H9 (cell line): Measurements from ENCODE around the gene CPSF2. TPM values are rescaled to one million over a fixed set of nuclear protein-coding genes. Genes with fewer than 3 reads are reported as not detected.

Source experiments
- DNase-seq: peaks from one replicate; pipeline ENCODE4 v3.0.0-alpha.2; 2017
- H2AFZ ChIP-seq: one replicate; pipeline ENCODE4 v1.6.1; 2013; ENCODE audit warnings: mild to moderate bottlenecking, low read length, control low read depth, moderate library complexity
- H2AK5ac ChIP-seq: 2 replicates; pipeline ENCODE4 v1.6.1; 2013; ENCODE audit warnings: low read length, control low read depth, mixed read lengths; ENCODE audit not compliant: insufficient read length
- H2BK120ac ChIP-seq: one replicate; pipeline ENCODE4 v1.6.1; 2013; ENCODE audit warnings: low read depth, mild to moderate bottlenecking, low read length, control low read depth, inconsistent platforms; ENCODE audit not compliant: poor library complexity, severe bottlenecking
- H2BK12ac ChIP-seq: 2 replicates; pipeline ENCODE4 v1.6.1; 2013; ENCODE audit warnings: low read length, control low read depth, mixed read lengths, low read depth; ENCODE audit not compliant: insufficient read length
- H2BK15ac ChIP-seq: 2 replicates; pipeline ENCODE4 v1.6.1; 2013; ENCODE audit warnings: low read depth, low read length, control low read depth
- H2BK20ac ChIP-seq: one replicate; pipeline ENCODE4 v1.6.1; 2013; ENCODE audit warnings: low read depth, mild to moderate bottlenecking, low read length, control low read depth, inconsistent platforms; ENCODE audit not compliant: poor library complexity, severe bottlenecking
- H2BK5ac ChIP-seq: 2 replicates; pipeline ENCODE4 v1.6.1; 2013; ENCODE audit warnings: low read length, control low read depth, mixed read lengths; ENCODE audit not compliant: insufficient read length
- H3K14ac ChIP-seq: 2 replicates; pipeline ENCODE4 v1.6.1; 2013; ENCODE audit warnings: low read length, control low read depth; ENCODE audit not compliant: insufficient read depth
- H3K18ac ChIP-seq: 2 replicates; pipeline ENCODE4 v1.6.1; 2013; ENCODE audit warnings: low read depth, mild to moderate bottlenecking, mixed read lengths, low read length, control low read depth; ENCODE audit not compliant: insufficient read length
- H3K23ac ChIP-seq: 2 replicates; pipeline ENCODE4 v1.6.1; 2013; ENCODE audit warnings: low read length, control low read depth, mixed read lengths, low read depth; ENCODE audit not compliant: insufficient read length
- H3K23me2 ChIP-seq: 2 replicates; pipeline ENCODE4 v1.6.1; 2013; ENCODE audit warnings: low read depth, mild to moderate bottlenecking, mixed read lengths, low read length, control low read depth; ENCODE audit not compliant: insufficient read length, poor library complexity, severe bottlenecking
- H3K27ac ChIP-seq: 2 replicates; pipeline ENCODE4 v1.5.1; 2013; ENCODE audit warnings: low read length, control low read depth, mixed read lengths, low read depth; ENCODE audit not compliant: insufficient read length
- H3K27me3 ChIP-seq: 2 replicates; pipeline ENCODE4 v1.6.1; 2013; ENCODE audit warnings: low read length, control low read depth, inconsistent platforms; ENCODE audit not compliant: insufficient read depth
- H3K4ac ChIP-seq: 2 replicates; pipeline ENCODE4 v1.6.1; 2013; ENCODE audit warnings: low read depth, mild to moderate bottlenecking, control low read depth, inconsistent platforms, low read length, moderate library complexity
- H3K4me1 ChIP-seq: 2 replicates; pipeline ENCODE4 v1.6.1; 2013; ENCODE audit warnings: low read length, control low read depth, inconsistent platforms; ENCODE audit not compliant: insufficient read depth
- H3K4me2 ChIP-seq: 2 replicates; pipeline ENCODE4 v1.6.1; 2013; ENCODE audit warnings: low read length, control low read depth, mixed read lengths; ENCODE audit not compliant: insufficient read length, insufficient read depth
- H3K56ac ChIP-seq: 2 replicates; pipeline ENCODE4 v1.6.1; 2013; ENCODE audit warnings: low read depth, mild to moderate bottlenecking, mixed read lengths, low read length, control low read depth; ENCODE audit not compliant: insufficient read length
- H3K79me1 ChIP-seq: 2 replicates; pipeline ENCODE4 v1.6.1; 2013; ENCODE audit warnings: low read depth, mild to moderate bottlenecking, moderate library complexity, low read length, control low read depth, inconsistent platforms; ENCODE audit not compliant: insufficient read depth, poor library complexity, severe bottlenecking
- H3K79me2 ChIP-seq: 2 replicates; pipeline ENCODE4 v1.6.1; 2013; ENCODE audit warnings: low read length, control low read depth, inconsistent platforms; ENCODE audit not compliant: insufficient read depth
- H3K9ac ChIP-seq: 2 replicates; pipeline ENCODE4 v1.6.1; 2013; ENCODE audit warnings: low read length, control low read depth, mixed read lengths; ENCODE audit not compliant: insufficient read length; ENCODE audit errors: extremely low read depth
- H3K9me3 ChIP-seq: one replicate; pipeline ENCODE4 v1.6.1; 2013; ENCODE audit warnings: low read depth, low read length, inconsistent platforms; ENCODE audit not compliant: control insufficient read depth
- H3T11ph ChIP-seq: one replicate; pipeline ENCODE4 v1.6.1; 2013; ENCODE audit warnings: mild to moderate bottlenecking, low read length, control low read depth, inconsistent platforms
- H4K20me1 ChIP-seq: one replicate; pipeline ENCODE4 v1.6.1; 2013; ENCODE audit not compliant: control insufficient read depth, insufficient read length, insufficient read depth
- H4K5ac ChIP-seq: 2 replicates; pipeline ENCODE4 v1.6.1; 2013; ENCODE audit warnings: low read depth, mild to moderate bottlenecking, mixed read lengths, low read length, control low read depth; ENCODE audit not compliant: insufficient read length
- H4K8ac ChIP-seq: replicated peaks from 2 replicates; pipeline ENCODE4 v1.6.1; 2013; ENCODE audit warnings: low read length, control low read depth, mixed read lengths, low read depth; ENCODE audit not compliant: insufficient read length
- H4K91ac ChIP-seq: 2 replicates; pipeline ENCODE4 v1.6.1; 2013; ENCODE audit warnings: low read depth, mild to moderate bottlenecking, moderate library complexity, mixed read lengths, low read length, control low read depth; ENCODE audit not compliant: insufficient read length
- H3K27ac Mint-ChIP-seq, 3 experiments: 2 replicates in 2 of 3; 3 replicates in 1 of 3; pipeline ENCODE4 v1.8.0; 2020 to 2021; ENCODE audit warnings: mixed read lengths in 3 of 3, mild to moderate bottlenecking in 1 of 3, moderate library complexity in 1 of 3
- H3K27me3 Mint-ChIP-seq: 2 replicates; pipeline ENCODE4 v1.8.0; 2021; ENCODE audit warnings: low read depth, mild to moderate bottlenecking, moderate library complexity, mixed read lengths
- H3K36me3 Mint-ChIP-seq, 3 experiments: 2 replicates in 2 of 3; 3 replicates in 1 of 3; pipeline ENCODE4 v1.8.0; 2020 to 2021; ENCODE audit warnings: low read depth in 3 of 3, mixed read lengths in 3 of 3; ENCODE audit not compliant: insufficient read depth in 1 of 3
- H3K4me1 Mint-ChIP-seq, 2 experiments: 2 replicates each; pipeline ENCODE4 v1.8.0; 2020; ENCODE audit warnings: mixed read lengths in 2 of 2
- H3K4me3 Mint-ChIP-seq, 2 experiments: 2 replicates in 1 of 2; 3 replicates in 1 of 2; pipeline ENCODE4 v1.8.0; 2020 to 2021; ENCODE audit warnings: mild to moderate bottlenecking in 2 of 2, mixed read lengths in 2 of 2, moderate library complexity in 1 of 2
- H3K9me3 Mint-ChIP-seq, 2 experiments: 2 replicates in 1 of 2; 3 replicates in 1 of 2; pipeline ENCODE4 v1.8.0; 2020; ENCODE audit warnings: mild to moderate bottlenecking in 2 of 2, mixed read lengths in 2 of 2, moderate library complexity in 1 of 2
- CTCF ChIP-seq: fragments of 200-600 bp; sonication (generic); conservative IDR thresholded peaks from 3 replicates; pipeline ENCODE4 v1.8.0; 2021; ENCODE audit warnings: antibody characterized with exemption, mild to moderate bottlenecking
- WGBS: extraction: QIAGEN DNeasy Blood & Tissue Kit; methylation state at CpG from one replicate; pipeline ENCODE4 v1.1.7; 2013; ENCODE audit warnings: missing lambda C conversion rate, low lambda C conversion rate, mixed read lengths; ENCODE audit not compliant: insufficient read length; ENCODE audit errors: extremely low coverage; 5-methylcytosine and 5-hydroxymethylcytosine counted together
- total RNA-seq: library from RNA; stranded (reverse); gene quantifications from 2 replicates; pipeline ENCODE4 v1.2.1, GENCODE V29; 2021

The CPSF2 gene
- total RNA-seq, 1 experiment from 2014 or later: 108 TPM

GRCh38 chr14:92088494-92088893 is 33.3 kb upstream of the CPSF2 start:
- DNase-seq: no peak
- no peaks in the 10 kb centered on the region for H3K4me1 Mint-ChIP-seq
- no peaks in the 10 kb centered on the region for H3K79me1 ChIP-seq
- H4K91ac ChIP-seq: no peak overlapping the region
- H3K27me3 Mint-ChIP-seq: no peaks in the 10 kb centered on the region
- H2BK12ac ChIP-seq: no peak overlapping the region
- TF ChIP-seq CTCF: no peak
- no peak overlapping the region for H2AFZ ChIP-seq
- H2BK20ac ChIP-seq: no peak overlapping the region
- no peak overlapping the region for H3K4me3 Mint-ChIP-seq
- no peaks in the 10 kb centered on the region for H3K27me3 ChIP-seq
- H2BK5ac ChIP-seq: no peak overlapping the region
- H3K9me3 Mint-ChIP-seq: no peaks in the 10 kb centered on the region; a peak in 1 of 5 replicates
- H4K20me1 ChIP-seq: no peaks in the 10 kb centered on the region
- no peak overlapping the region for H2BK120ac ChIP-seq
- no peak overlapping the region for H3K14ac ChIP-seq
- no peak overlapping the region for H3K56ac ChIP-seq
- WGBS: no CpG with 5 or more reads among the region's 5 CpGs
- no peak overlapping the region for H4K5ac ChIP-seq
- H3K36me3 Mint-ChIP-seq: peaks cover 27 to 56% (median 43%) of the 10 kb centered on the region in 3 experiments; a peak in 6 of 7 replicates
- no peak overlapping the region for H2BK15ac ChIP-seq
- H3K23ac ChIP-seq: no peak overlapping the region
- no peaks in the 10 kb centered on the region for H3K23me2 ChIP-seq
- no peak overlapping the region for H4K8ac ChIP-seq
- H3K27ac ChIP-seq: no peak overlapping the region
- no peak overlapping the region for H3K4ac ChIP-seq
- no peak overlapping the region for H2AK5ac ChIP-seq
- no peaks in the 10 kb centered on the region for H3K79me2 ChIP-seq
- no peak overlapping the region for H3K9ac ChIP-seq
- no peaks in the 10 kb centered on the region for H3K9me3 ChIP-seq
- H3T11ph ChIP-seq: no peak overlapping the region
- H3K27ac Mint-ChIP-seq: no peak overlapping the region; a peak in 1 of 7 replicates
- no peaks in the 10 kb centered on the region for H3K4me1 ChIP-seq
- H3K18ac ChIP-seq: no peak overlapping the region
- no peak overlapping the region for H3K4me2 ChIP-seq
